Fibroblast of lung (primary cell): ENCODE measurements around the gene COLEC12. TPM values are rescaled to one million over a fixed set of nuclear protein-coding genes. Genes with fewer than 3 reads are reported as not detected.

Experiments used
- DNase-seq, 2 donors: peaks; one replicate each; pipeline versions ENCODE4 v3.0.0 to v3.0.0-alpha.2; 2010; ENCODE audit warnings: low read depth in 2 of 2
- H2AFZ ChIP-seq: 2 replicates; pipeline ENCODE4 v1.5.1; 2012; ENCODE audit warnings: low read length, control low read depth, inconsistent platforms
- H3K27ac ChIP-seq: 2 replicates; pipeline ENCODE4 v1.5.1; 2011; ENCODE audit warnings: low read length, control low read depth; ENCODE audit not compliant: insufficient read depth
- H3K27me3 ChIP-seq: 2 replicates; pipeline ENCODE4 v1.5.1; 2011; ENCODE audit warnings: mild to moderate bottlenecking, low read length; ENCODE audit not compliant: control insufficient read depth, insufficient read depth
- H3K36me3 ChIP-seq: 2 replicates; pipeline ENCODE4 v1.5.1; 2011; ENCODE audit warnings: low read length; ENCODE audit not compliant: control insufficient read depth, insufficient read depth
- H3K4me1 ChIP-seq: 2 replicates; pipeline ENCODE4 v1.5.1; 2011; ENCODE audit warnings: low read length; ENCODE audit not compliant: control insufficient read depth, insufficient read depth; ENCODE audit errors: extremely low read depth
- H3K4me2 ChIP-seq: 2 replicates; pipeline ENCODE4 v1.5.1; 2011; ENCODE audit warnings: low read length, control low read depth; ENCODE audit not compliant: insufficient read depth; ENCODE audit errors: extremely low read depth
- H3K4me3 ChIP-seq, 4 experiments: fragments of 200-600 bp in 1 of 4; sonication (generic) in 1 of 4; replicated peaks in 1 of 4; 2 replicates each; pipeline ENCODE4 v1.5.1; 2011 to 2016; ENCODE audit warnings: low read length in 4 of 4, low read depth in 3 of 4, mild to moderate bottlenecking in 3 of 4, control low read depth in 2 of 4, inconsistent platforms in 1 of 4, mixed read lengths in 1 of 4; ENCODE audit not compliant: insufficient read depth in 1 of 4; ENCODE audit errors: control extremely low read depth in 1 of 4
- H3K79me2 ChIP-seq: 2 replicates; pipeline ENCODE4 v1.5.1; 2012; ENCODE audit warnings: mild to moderate bottlenecking, low read length, inconsistent platforms; ENCODE audit not compliant: control insufficient read depth, insufficient read depth
- H3K9ac ChIP-seq: 2 replicates; pipeline ENCODE4 v1.5.1; 2011; ENCODE audit warnings: mild to moderate bottlenecking, low read length, control low read depth; ENCODE audit not compliant: insufficient read depth
- H3K9me3 ChIP-seq: 2 replicates; pipeline ENCODE4 v1.5.1; 2012; ENCODE audit warnings: low read depth, low read length; ENCODE audit not compliant: control insufficient read depth, insufficient read depth
- H4K20me1 ChIP-seq: 2 replicates; pipeline ENCODE4 v1.5.1; 2011; ENCODE audit warnings: low read length; ENCODE audit not compliant: control insufficient read depth, insufficient read depth; ENCODE audit errors: extremely low read depth
- CTCF ChIP-seq, 2 donors: IDR thresholded peaks in 1 of 2; conservative IDR thresholded peaks in 1 of 2; 1 replicate in 1 of 2; 2 replicates in 1 of 2; pipeline ENCODE4 v1.5.1; 2011 to 2012; ENCODE audit warnings: low read length in 2 of 2, control low read depth in 1 of 2, inconsistent platforms in 1 of 2, low read depth in 1 of 2, mild to moderate bottlenecking in 1 of 2
- EZH2 ChIP-seq: IDR thresholded peaks from 2 replicates; pipeline ENCODE4 v1.5.1; 2012; ENCODE audit warnings: low read length, control low read depth, mild to moderate bottlenecking; ENCODE audit errors: missing control alignments
- polyA plus RNA-seq, 2 donors: library from polyadenylated mRNA; depleted of rRNA in 1 of 2; stranded (reverse) in 1 of 2; unstranded in 1 of 2; fragments of >200 nt; gene quantifications; 2 replicates each; pipeline ENCODE4 v1.2.1, GENCODE V29; 2011 to 2012; ENCODE audit warnings: missing spikeins in 1 of 2
- total RNA-seq: library from RNA; depleted of rRNA; stranded (reverse); fragments of >200 nt; gene quantifications from 2 replicates; pipeline ENCODE4 v1.2.1, GENCODE V29; 2014

COLEC12 gene
- total and polyA plus RNA-seq, 2 donors (not counting 1 experiment from before 2014, with no cell fraction given) = 20.0 to 24.8 TPM

DNA sequence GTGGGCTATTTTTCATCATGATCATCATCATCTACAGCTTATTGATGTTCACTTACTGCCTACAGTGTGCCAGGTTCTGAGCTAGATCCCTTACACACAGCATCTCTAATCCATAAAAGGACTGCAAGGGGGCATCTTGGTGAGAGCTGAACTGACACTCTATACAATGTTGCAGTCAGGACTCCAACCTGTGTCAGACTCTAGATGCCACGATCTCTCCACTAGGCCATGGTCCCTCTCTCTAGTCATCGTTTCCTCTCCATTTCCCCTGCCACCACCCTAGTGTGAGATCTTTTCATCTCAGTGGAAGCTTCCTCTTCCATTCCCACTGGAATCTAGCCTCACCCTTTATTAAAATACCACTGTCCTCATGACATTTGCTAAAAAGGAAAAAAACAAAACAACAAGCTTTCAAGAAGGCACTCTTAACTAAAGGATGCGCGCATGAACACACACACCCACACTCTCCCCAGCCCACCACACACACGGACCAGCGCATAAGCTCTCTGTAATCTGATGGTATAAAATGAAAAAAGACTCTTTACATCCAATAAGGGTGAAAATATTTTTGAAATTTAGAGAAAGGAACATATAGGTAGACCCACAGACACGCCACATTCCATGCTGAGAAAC, 139.3 kb downstream of the COLEC12 start:
- H3K9ac ChIP-seq = no peak overlapping the region
- peaks cover 4% of the 10 kb centered on the region for H3K4me1 ChIP-seq

DNA sequence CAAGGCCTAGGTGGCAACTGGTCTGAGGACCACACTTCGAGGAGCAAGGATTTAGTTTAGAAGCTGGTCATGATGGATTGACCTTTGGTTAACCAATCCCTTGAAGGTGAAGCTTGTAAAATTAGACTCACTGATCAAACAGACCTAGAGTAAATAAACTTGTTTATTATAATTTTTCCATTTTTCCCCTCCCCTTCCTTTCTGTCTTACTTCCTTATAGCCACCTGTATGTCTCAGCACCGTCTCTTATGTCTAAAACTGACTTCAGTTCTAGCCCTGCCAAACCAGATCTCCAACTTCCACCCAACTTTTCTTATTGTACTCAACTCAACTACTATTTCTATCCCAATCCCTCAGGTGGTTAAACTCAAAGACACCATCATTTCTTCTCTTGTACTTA, 139.8 kb downstream of the COLEC12 start:
- H3K4me1 ChIP-seq = peaks cover 4% of the 10 kb centered on the region
- no peaks in the 10 kb centered on the region for H3K27me3 ChIP-seq
- H3K36me3 ChIP-seq = no peaks in the 10 kb centered on the region
- H2AFZ ChIP-seq = no peak overlapping the region
- no peak overlapping the region for H3K4me3 ChIP-seq
- H3K9ac ChIP-seq = no peak overlapping the region
- no peaks in the 10 kb centered on the region for H3K9me3 ChIP-seq
- H4K20me1 ChIP-seq = no peaks in the 10 kb centered on the region
- TF ChIP-seq CTCF (conservative IDR thresholded peaks at IDR 0.05 in 1 of 2, IDR thresholded peaks at IDR 0.05 in 1 of 2; ENCODE audit: low read depth in 1 of 2, low read length in 2 of 2) = no peak
- no peak overlapping the region for H3K4me2 ChIP-seq
- H3K27ac ChIP-seq = no peak overlapping the region
- no peak for DNase-seq
- no peaks in the 10 kb centered on the region for H3K79me2 ChIP-seq

More for the DNA sequence above, 139.3 kb downstream of the COLEC12 start:
- TF ChIP-seq EZH2 (no peak), CTCF (conservative IDR thresholded peaks at IDR 0.05 in 1 of 2, IDR thresholded peaks at IDR 0.05 in 1 of 2; ENCODE audit: low read depth in 1 of 2, low read length in 2 of 2) (no peak)
- Histone ChIP-seq H4K20me1 (no peaks in the 10 kb centered on the region), H3K79me2 (no peaks in the 10 kb centered on the region), H3K4me3 (no peak overlapping the region), H3K9me3 (no peaks in the 10 kb centered on the region), H2AFZ (no peak overlapping the region), H3K4me2 (peak overlapping the region; percentile 30), H3K36me3 (no peaks in the 10 kb centered on the region), H3K27ac (peak overlapping the region; percentile 77), H3K27me3 (no peaks in the 10 kb centered on the region)
- DNase-seq = no peak

DNA sequence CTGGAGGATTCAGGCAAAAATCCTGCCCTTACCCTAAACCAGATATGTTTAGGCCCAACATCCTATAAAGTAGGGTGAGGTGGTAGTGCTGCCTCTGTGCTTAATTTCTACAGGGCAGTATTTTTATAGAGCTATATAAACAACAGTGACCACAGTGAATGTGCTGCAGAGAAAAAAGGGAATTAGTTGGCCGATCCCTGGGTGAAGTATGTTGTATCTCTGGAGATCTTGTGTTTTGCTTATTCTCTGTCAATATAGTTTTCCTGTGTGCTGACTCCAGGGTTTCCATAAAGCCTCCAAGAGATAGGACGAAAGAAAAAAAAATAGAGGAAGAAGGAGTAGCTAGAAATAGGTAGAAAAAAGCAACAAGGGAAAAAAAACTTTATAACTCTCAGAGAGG, 143.7 kb downstream of the COLEC12 start:
- Histone ChIP-seq H3K27ac (no peak overlapping the region), H3K4me2 (no peak overlapping the region), H3K4me1 (peaks cover 6% of the 10 kb centered on the region), H4K20me1 (no peaks in the 10 kb centered on the region), H3K79me2 (no peaks in the 10 kb centered on the region), H3K9ac (no peak overlapping the region), H3K36me3 (no peaks in the 10 kb centered on the region), H3K9me3 (no peaks in the 10 kb centered on the region), H3K27me3 (no peaks in the 10 kb centered on the region), H3K4me3 (no peak overlapping the region), H2AFZ (no peak overlapping the region)
- no peak for DNase-seq
- TF ChIP-seq CTCF (conservative IDR thresholded peaks at IDR 0.05 in 1 of 2, IDR thresholded peaks at IDR 0.05 in 1 of 2; ENCODE audit: low read depth in 1 of 2, low read length in 2 of 2) (no peak), EZH2 (no peak)
